Tibial nerve (tissue), 4 donors: Measurements from ENCODE around the gene PSD2. TPM values are rescaled to one million over a fixed set of nuclear protein-coding genes. Genes with fewer than 3 reads are reported as not detected.

Experiments
- DNase-seq, 2 donors: peaks; one replicate each; pipeline ENCODE4 v3.0.0-alpha.2; 2019; ENCODE audit warnings: low spot score in 2 of 2
- H3K27ac ChIP-seq, 4 donors: fragments of 200-600 bp; sonication (generic) in 3 of 4; one replicate each; pipeline ENCODE4 v1.5.1; 2017 to 2019; ENCODE audit warnings: mild to moderate bottlenecking in 1 of 4
- H3K27me3 ChIP-seq, 2 donors: fragments of 200-600 bp; sonication (generic) in 1 of 2; one replicate each; pipeline versions ENCODE4 v1.5.1 to v1.6.0; 2017 to 2019
- H3K36me3 ChIP-seq, 3 donors: fragments of 200-600 bp; sonication (generic); one replicate each; pipeline ENCODE4 v1.5.1; 2018 to 2019
- H3K4me1 ChIP-seq, 4 donors: fragments of 200-600 bp; sonication (generic) in 3 of 4; one replicate each; pipeline ENCODE4 v1.5.1; 2017 to 2019
- H3K4me3 ChIP-seq, 4 donors: fragments of 200-600 bp; sonication (generic) in 3 of 4; one replicate each; pipeline ENCODE4 v1.5.1; 2017 to 2019; ENCODE audit warnings: mild to moderate bottlenecking in 1 of 4, moderate library complexity in 1 of 4
- H3K9me3 ChIP-seq, 4 donors: fragments of 200-600 bp; sonication (generic) in 3 of 4; one replicate each; pipeline ENCODE4 v1.5.1; 2017 to 2019
- EP300 ChIP-seq, 2 donors: sonication (generic); formaldehyde crosslinking; IDR thresholded peaks; one replicate each; pipeline ENCODE4 v1.6.1; 2017; ENCODE audit warnings: antibody characterized with exemption in 2 of 2, mild to moderate bottlenecking in 1 of 2
- POLR2A ChIP-seq, 2 donors: fragments of 450-650 bp; IDR thresholded peaks; one replicate each; pipeline ENCODE4 v1.6.1; 2017; ENCODE audit warnings: antibody characterized with exemption in 2 of 2, mild to moderate bottlenecking in 2 of 2, moderate library complexity in 2 of 2
- WGBS, 2 donors: methylation state at CpG; one replicate each; pipeline ENCODE4 v1.1.5; 2018; 5-methylcytosine and 5-hydroxymethylcytosine counted together
- total RNA-seq, 4 donors: library from RNA; depleted of rRNA; stranded (reverse); fragments of >200 nt; gene quantifications; one replicate each; pipeline ENCODE4 v1.1.0, GENCODE V29; 2016
- TF ChIP-seq, protein P1 (sequence below), 5 experiments: fragments of 200-600 bp in 3 of 5; fragments of 450-650 bp in 2 of 5; sonication (generic) in 3 of 5; IDR thresholded peaks; one replicate each; pipeline ENCODE4 v1.5.1; 2016 to 2019; ENCODE audit warnings: antibody characterized with exemption in 5 of 5, mild to moderate bottlenecking in 3 of 5, moderate library complexity in 2 of 5

PSD2 gene
- total RNA-seq, 4 donors from 2014 or later, result under 0.01 to 0.30 (median 0.21) TPM; not detected in 1

GRCh38 chr5:139870677-139871076 is 75.1 kb downstream of the PSD2 start:
- TF ChIP-seq EP300 (IDR thresholded peaks at IDR 0.05) (no peak), POLR2A (IDR thresholded peaks at IDR 0.05) (no peak)
- TF ChIP-seq, protein P1, sequence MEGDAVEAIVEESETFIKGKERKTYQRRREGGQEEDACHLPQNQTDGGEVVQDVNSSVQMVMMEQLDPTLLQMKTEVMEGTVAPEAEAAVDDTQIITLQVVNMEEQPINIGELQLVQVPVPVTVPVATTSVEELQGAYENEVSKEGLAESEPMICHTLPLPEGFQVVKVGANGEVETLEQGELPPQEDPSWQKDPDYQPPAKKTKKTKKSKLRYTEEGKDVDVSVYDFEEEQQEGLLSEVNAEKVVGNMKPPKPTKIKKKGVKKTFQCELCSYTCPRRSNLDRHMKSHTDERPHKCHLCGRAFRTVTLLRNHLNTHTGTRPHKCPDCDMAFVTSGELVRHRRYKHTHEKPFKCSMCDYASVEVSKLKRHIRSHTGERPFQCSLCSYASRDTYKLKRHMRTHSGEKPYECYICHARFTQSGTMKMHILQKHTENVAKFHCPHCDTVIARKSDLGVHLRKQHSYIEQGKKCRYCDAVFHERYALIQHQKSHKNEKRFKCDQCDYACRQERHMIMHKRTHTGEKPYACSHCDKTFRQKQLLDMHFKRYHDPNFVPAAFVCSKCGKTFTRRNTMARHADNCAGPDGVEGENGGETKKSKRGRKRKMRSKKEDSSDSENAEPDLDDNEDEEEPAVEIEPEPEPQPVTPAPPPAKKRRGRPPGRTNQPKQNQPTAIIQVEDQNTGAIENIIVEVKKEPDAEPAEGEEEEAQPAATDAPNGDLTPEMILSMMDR (IDR thresholded peaks at IDR 0.05), result no peak
- peaks cover 0 to 4% (median 0%) of the 10 kb centered on the region in 4 donors for H3K4me1 ChIP-seq

DNA sequence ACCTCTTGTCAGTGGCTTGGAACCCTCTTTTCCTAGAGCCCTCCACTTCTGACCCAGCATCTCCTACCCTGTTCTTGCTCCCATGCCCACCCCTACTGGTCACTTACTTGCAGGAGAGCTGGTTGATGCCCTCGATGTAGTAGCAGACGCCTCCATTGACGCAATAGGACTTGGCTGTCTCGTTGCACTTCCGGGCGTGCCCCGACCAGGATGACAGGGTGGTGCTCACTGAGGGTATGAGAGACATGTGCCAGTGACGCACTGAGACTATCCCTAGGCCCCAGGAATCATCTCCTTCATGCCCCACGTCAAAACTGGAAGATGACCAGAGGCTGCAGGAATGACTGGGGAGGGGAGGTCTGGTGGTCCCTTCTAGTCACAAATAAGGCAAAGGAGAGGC is 76.0 kb downstream of the PSD2 start:
- no peaks in the 10 kb centered on the region for H3K27me3 ChIP-seq
- peaks cover 0 to 11% (median 0%) of the 10 kb centered on the region in 3 donors for H3K36me3 ChIP-seq
- no peak for DNase-seq
- peaks cover 0 to 6% (median 0%) of the 10 kb centered on the region in 4 donors for H3K9me3 ChIP-seq
- peaks cover 0 to 4% (median 0%) of the 10 kb centered on the region in 4 donors for H3K4me1 ChIP-seq
- TF ChIP-seq, protein P1 (IDR thresholded peaks at IDR 0.05), result no peak
- no peak for TF ChIP-seq POLR2A (IDR thresholded peaks at IDR 0.05)
- no peak for TF ChIP-seq EP300 (IDR thresholded peaks at IDR 0.05)
- 86 to 95% methylated on average over 9 of the region's 9 CpGs for WGBS, 2 donors
- H3K27ac ChIP-seq, result no peak overlapping the region
- H3K4me3 ChIP-seq, result no peak overlapping the region

More at GRCh38 chr5:139870677-139871076, 75.1 kb downstream of the PSD2 start:
- Histone ChIP-seq H3K36me3 (peaks cover 0 to 1% (median 0%) of the 10 kb centered on the region in 3 donors), H3K27ac (no peak overlapping the region), H3K27me3 (no peaks in the 10 kb centered on the region), H3K9me3 (peaks cover 0 to under 1% (median 0%) of the 10 kb centered on the region in 4 donors), H3K4me3 (no peak overlapping the region)
- DNase-seq, result no peak
- 82% methylated on average over 1 of the region's 1 CpG; no CpG with 5 or more reads in 1 of the 2 donors for WGBS, 2 donors

DNA sequence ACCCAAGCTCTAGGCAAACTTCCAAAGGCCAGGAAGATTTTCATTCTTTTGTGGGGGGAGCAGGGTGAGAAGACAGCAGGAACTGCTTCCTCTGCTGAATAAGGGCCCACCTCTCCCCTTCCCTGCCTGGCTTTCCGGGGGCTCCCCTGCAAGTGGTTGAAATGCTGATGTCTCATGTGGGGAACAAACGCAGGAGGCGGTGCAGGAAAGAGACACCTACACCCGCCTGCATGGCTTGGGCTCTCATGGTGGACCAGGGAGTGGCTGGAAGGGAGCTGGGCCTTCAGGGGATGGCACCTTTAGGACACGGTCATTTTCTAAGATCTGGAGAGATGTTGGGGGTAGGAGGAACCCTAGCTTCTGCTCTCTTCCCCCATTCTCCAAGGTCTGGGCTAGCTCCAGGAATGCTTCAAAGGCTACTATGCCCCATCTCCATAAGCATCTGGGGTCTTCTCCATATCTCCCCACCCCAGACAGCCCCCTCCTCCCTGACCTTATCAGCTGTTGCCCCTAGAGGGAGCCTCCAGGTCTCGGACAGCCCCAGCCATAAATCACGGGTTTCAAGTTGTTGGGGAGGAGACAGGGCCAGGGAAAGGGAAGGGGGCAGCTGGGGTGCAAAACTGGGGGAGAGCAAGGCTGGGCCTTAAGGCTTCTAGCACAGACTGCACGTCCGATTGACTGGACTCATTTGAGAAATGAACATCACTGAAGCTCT is 76.6 kb downstream of the PSD2 start:
- 77 to 81% methylated on average over 9 of the region's 9 CpGs for WGBS, 2 donors
- peaks cover 0 to 6% (median 0%) of the 10 kb centered on the region in 4 donors for H3K9me3 ChIP-seq
- DNase-seq, result no peak
- H3K27ac ChIP-seq, result no peak overlapping the region
- H3K4me3 ChIP-seq, result no peak overlapping the region
- H3K36me3 ChIP-seq, result peaks cover 0 to 17% (median 0%) of the 10 kb centered on the region in 3 donors
- no peaks in the 10 kb centered on the region for H3K27me3 ChIP-seq
- H3K4me1 ChIP-seq, result peaks cover 0 to 4% (median 0%) of the 10 kb centered on the region in 4 donors
- TF ChIP-seq EP300 (IDR thresholded peaks at IDR 0.05), result no peak
- no peak for TF ChIP-seq POLR2A (IDR thresholded peaks at IDR 0.05)
- TF ChIP-seq, protein P1 (IDR thresholded peaks at IDR 0.05), result no peak

GRCh38 chr5:139872851-139873794 is 77.5 kb downstream of the PSD2 start:
- WGBS, 2 donors, result 66 to 70% methylated on average over 13 to 16 of the region's 16 CpGs
- H3K4me1 ChIP-seq, result peaks cover 0 to 4% (median 0%) of the 10 kb centered on the region in 4 donors
- DNase-seq, result no peak
- no peaks in the 10 kb centered on the region for H3K27me3 ChIP-seq
- TF ChIP-seq POLR2A (IDR thresholded peaks at IDR 0.05), result no peak
- TF ChIP-seq, protein P1 (IDR thresholded peaks at IDR 0.05), result no peak
- no peak for TF ChIP-seq EP300 (IDR thresholded peaks at IDR 0.05)
- peaks cover 0 to 6% (median 0%) of the 10 kb centered on the region in 4 donors for H3K9me3 ChIP-seq
- no peak overlapping the region for H3K27ac ChIP-seq
- no peak overlapping the region for H3K4me3 ChIP-seq
- H3K36me3 ChIP-seq, result peaks cover 0 to 18% (median 0%) of the 10 kb centered on the region in 3 donors
